K562 (cell line): Measurements from ENCODE around the gene ENC1. TPM values are rescaled to one million over a fixed set of nuclear protein-coding genes. Genes with fewer than 3 reads are reported as not detected.
A peak's percentile ranks its signal among the peaks of the same experiment; 100 is the strongest.

Experiments used
- ARID1B ChIP-seq: fragments of 450-650 bp; IDR thresholded peaks from 2 replicates; pipeline ENCODE4 v1.6.1; 2016; ENCODE audit warnings: antibody characterized with exemption, mild to moderate bottlenecking, inconsistent platforms
- ARID4B ChIP-seq: sonication (generic); formaldehyde crosslinking; IDR thresholded peaks from 2 replicates; pipeline ENCODE4 v1.8.0; 2022; ENCODE audit warnings: mild to moderate bottlenecking, missing genetic modification reagents
- CREM ChIP-seq: IDR thresholded peaks from 2 replicates; pipeline ENCODE4 v1.6.1; 2014; ENCODE audit warnings: antibody characterized with exemption, low read depth
- KDM4B ChIP-seq, 2 experiments: fragments of 450-650 bp in 1 of 2; sonication (generic) in 1 of 2; IDR thresholded peaks; 2 replicates each; pipeline ENCODE4 v1.6.1; 2016 to 2017; ENCODE audit warnings: borderline replicate concordance in 2 of 2, antibody characterized with exemption in 1 of 2, low read depth in 1 of 2, mild to moderate bottlenecking in 1 of 2
- NFYB ChIP-seq: IDR thresholded peaks from 2 replicates; pipeline ENCODE4 v1.6.1; 2011; ENCODE audit warnings: mild to moderate bottlenecking, moderate library complexity; ENCODE audit not compliant: insufficient read length; ENCODE audit errors: extremely low read depth
- NR2F6 ChIP-seq: fragments of 450-650 bp; formaldehyde crosslinking; IDR thresholded peaks from 2 replicates; pipeline ENCODE4 v1.4.0; 2020; ENCODE audit warnings: mild to moderate bottlenecking
- ZNF407 ChIP-seq: fragments of 450-650 bp; IDR thresholded peaks from 2 replicates; pipeline ENCODE4 v1.6.1; 2016; ENCODE audit warnings: low read depth
- polyA plus RNA-seq, 8 experiments: library from polyadenylated mRNA; depleted of rRNA in 4 of 8; stranded (reverse) in 5 of 8; unstranded in 3 of 8; fragments of >200 nt; fragmentation: Nextera tagmentation in 2 of 8; fragmentation: Illumina TruSeq in 1 of 8; extraction: Ambion mirVana in 2 of 8; extraction: Trizol in 1 of 8; gene quantifications; 2 replicates each; pipeline versions ENCODE4 v1.2.1 to v1.2.3, GENCODE V29; 2011 to 2014; ENCODE audit warnings: inconsistent platforms in 1 of 8, missing spikeins in 1 of 8
- total RNA-seq, 7 experiments: library from RNA; depleted of rRNA in 6 of 7; stranded (reverse); fragments of >200 nt in 6 of 7; fragmentation: Illumina TruSeq in 2 of 7; extraction: Trizol in 2 of 7; gene quantifications; 2 replicates each; pipeline versions ENCODE4 v1.2.1 to v1.2.3, GENCODE V29; 2011 to 2021; ENCODE audit warnings: low replicate concordance in 1 of 7
- TF ChIP-seq, protein P1 (sequence below), 2 experiments: IDR thresholded peaks in 1 of 2; conservative IDR thresholded peaks in 1 of 2; 2 replicates each; pipeline ENCODE4 v1.6.1; 2016; ENCODE audit warnings: low read depth in 2 of 2, mild to moderate bottlenecking in 1 of 2, missing compliant biosample characterization in 1 of 2, missing genetic modification characterization in 1 of 2, moderate library complexity in 1 of 2

Gene ENC1
- total and polyA plus RNA-seq, 9 of the 15 experiments (the other 6 are each of a cell fraction or from before 2014, with no cell fraction given), result 0.17 to 3.2 (median 0.97) TPM

- TF ChIP-seq ZNF407 (no peak), NFYB (no peak), ARID4B (peak; percentile 74; the same call in 1 of the 2 replicates), CREM (0 out of 2 replicates have a peak, but pooled peaks have one; percentile 21), KDM4B (IDR thresholded peaks at IDR 0.05; ENCODE audit: borderline replicate concordance in 2 of 2, low read depth in 1 of 2) (no peak), NR2F6 (CRISPR knock-in tag) (no peak), ARID1B (peak; percentile 43; the same call in 1 of the 2 replicates)
- TF ChIP-seq, protein P1, sequence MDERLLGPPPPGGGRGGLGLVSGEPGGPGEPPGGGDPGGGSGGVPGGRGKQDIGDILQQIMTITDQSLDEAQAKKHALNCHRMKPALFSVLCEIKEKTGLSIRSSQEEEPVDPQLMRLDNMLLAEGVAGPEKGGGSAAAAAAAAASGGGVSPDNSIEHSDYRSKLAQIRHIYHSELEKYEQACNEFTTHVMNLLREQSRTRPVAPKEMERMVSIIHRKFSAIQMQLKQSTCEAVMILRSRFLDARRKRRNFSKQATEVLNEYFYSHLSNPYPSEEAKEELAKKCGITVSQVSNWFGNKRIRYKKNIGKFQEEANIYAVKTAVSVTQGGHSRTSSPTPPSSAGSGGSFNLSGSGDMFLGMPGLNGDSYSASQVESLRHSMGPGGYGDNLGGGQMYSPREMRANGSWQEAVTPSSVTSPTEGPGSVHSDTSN (CRISPR knock-in tag; IDR thresholded peaks at IDR 0.05; ENCODE audit: low read depth), result no peak
- TF ChIP-seq, protein P1 (tag; conservative IDR thresholded peaks at IDR 0.05; ENCODE audit: low read depth), result no peak
Measured at GRCh38 chr5:74684900-74685851, 44.6 kb upstream of the ENC1 start, which contains the start of gene HEXB (continued).
